ENCODE results near the gene MAN1A1.
A peak's percentile ranks its signal among the peaks of the same experiment; 100 is the strongest.

MAN1A1 gene

GRCh38 chr6:119161438-119161837, 188.1 kb downstream of the MAN1A1 start:
- Histone ChIP-seq H3K14ac (ENCODE audit: low read length) (peak overlapping the region; percentile 75), H2BK120ac (ENCODE audit: low read depth, low read length) (peak overlapping the region; percentile 61), H3K4me3 (ENCODE audit: low read length in 2 of 2) (no peak overlapping the region), H2AK5ac (ENCODE audit: low read depth, low read length) (no peak overlapping the region), H2BK5ac (ENCODE audit: low read length) (no peak overlapping the region), H2BK15ac (ENCODE audit: low read length) (no peak overlapping the region), H3K9ac (ENCODE audit: low read depth, low read length, poor library complexity) (no peak overlapping the region), H3K4me1 (ENCODE audit: control insufficient read depth in 2 of 2, insufficient read depth in 1 of 2, low read depth in 1 of 2, low read length in 2 of 2) (no peaks in the 10 kb centered on the region), H3K18ac (ENCODE audit: low read length) (no peak overlapping the region), H2AFZ (ENCODE audit: low read length) (no peak overlapping the region), H4K8ac (ENCODE audit: low read depth, low read length) (no peak overlapping the region), H3K4ac (ENCODE audit: low read length) (no peak overlapping the region), H3K27ac (replicated peaks; ENCODE audit: low read length) (no peak overlapping the region), H3K23ac (ENCODE audit: low read depth, low read length, poor library complexity) (no peak overlapping the region), H3K4me2 (ENCODE audit: insufficient read depth, low read length, poor library complexity, severe bottlenecking) (no peak overlapping the region), H3K79me1 (ENCODE audit: low read depth, low read length) (no peaks in the 10 kb centered on the region), H3K9me3 (replicated peaks in 1 of 2; ENCODE audit: control insufficient read depth in 2 of 2, insufficient read depth in 1 of 2, low read depth in 1 of 2, low read length in 2 of 2) (no peaks in the 10 kb centered on the region), H3K27me3 (ENCODE audit: control insufficient read depth in 3 of 3, insufficient read depth in 3 of 3, low read depth in 1 of 3, low read length in 3 of 3) (no peaks in the 10 kb centered on the region), H3K36me3 (replicated peaks in 1 of 2; ENCODE audit: control insufficient read depth in 2 of 2, insufficient read depth in 2 of 2, low read length in 2 of 2) (no peaks in the 10 kb centered on the region), H4K91ac (ENCODE audit: low read depth, low read length, poor library complexity) (no peak overlapping the region), H2BK12ac (ENCODE audit: low read length) (no peak overlapping the region)
- WGBS, 2 donors (ENCODE audit: extremely low coverage in 2 of 2, insufficient read length in 2 of 2, insufficient replicate concordance in 1 of 2), result no CpG with 5 or more reads among the region's 4 CpGs
- no peak for DNase-seq (ENCODE audit: low spot score)

DNA sequence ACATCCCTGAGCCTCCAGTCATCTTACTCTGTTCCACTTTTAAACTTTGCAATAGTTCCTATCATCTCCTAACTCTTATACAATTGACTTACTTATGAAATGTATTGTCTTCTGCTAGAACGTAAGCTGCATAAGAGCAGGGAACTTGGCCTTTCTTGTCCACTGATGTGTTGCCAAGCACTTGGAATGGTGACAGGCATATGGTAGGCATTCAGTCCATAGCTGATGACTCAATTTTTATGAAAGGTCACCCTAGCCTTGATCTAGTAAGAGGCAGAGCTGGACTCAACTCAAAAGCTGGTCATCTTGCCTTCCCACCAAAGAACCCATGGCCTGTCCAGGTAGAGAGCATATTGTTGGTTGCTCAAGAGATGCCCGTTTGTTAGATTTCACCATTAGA, 188.7 kb downstream of the MAN1A1 start:
- H3K4ac ChIP-seq (ENCODE audit: low read length), result no peak overlapping the region
- WGBS, 2 donors (ENCODE audit: extremely low coverage in 2 of 2, insufficient read length in 2 of 2, insufficient replicate concordance in 1 of 2), result no CpG with 5 or more reads among the region's 2 CpGs
- H3K18ac ChIP-seq (ENCODE audit: low read length), result no peak overlapping the region
- no peak overlapping the region for H3K9ac ChIP-seq (ENCODE audit: low read depth, low read length, poor library complexity)
- H2BK5ac ChIP-seq (ENCODE audit: low read length), result no peak overlapping the region
- no peak for DNase-seq (ENCODE audit: low spot score)
- no peak overlapping the region for H2BK12ac ChIP-seq (ENCODE audit: low read length)
- H3K4me3 ChIP-seq (ENCODE audit: low read length in 2 of 2), result no peak overlapping the region
- H3K23ac ChIP-seq (ENCODE audit: low read depth, low read length, poor library complexity), result no peak overlapping the region
- no peaks in the 10 kb centered on the region for H3K27me3 ChIP-seq (ENCODE audit: control insufficient read depth in 3 of 3, insufficient read depth in 3 of 3, low read depth in 1 of 3, low read length in 3 of 3)
- no peaks in the 10 kb centered on the region for H3K79me1 ChIP-seq (ENCODE audit: low read depth, low read length)
- no peak overlapping the region for H4K8ac ChIP-seq (ENCODE audit: low read depth, low read length)
- H3K36me3 ChIP-seq (replicated peaks in 1 of 2; ENCODE audit: control insufficient read depth in 2 of 2, insufficient read depth in 2 of 2, low read length in 2 of 2), result no peaks in the 10 kb centered on the region
- no peaks in the 10 kb centered on the region for H3K4me1 ChIP-seq (ENCODE audit: control insufficient read depth in 2 of 2, insufficient read depth in 1 of 2, low read depth in 1 of 2, low read length in 2 of 2)
- H3K9me3 ChIP-seq (replicated peaks in 1 of 2; ENCODE audit: control insufficient read depth in 2 of 2, insufficient read depth in 1 of 2, low read depth in 1 of 2, low read length in 2 of 2), result no peaks in the 10 kb centered on the region
- no peak overlapping the region for H2AFZ ChIP-seq (ENCODE audit: low read length)
- no peak overlapping the region for H2BK120ac ChIP-seq (ENCODE audit: low read depth, low read length)
- no peak overlapping the region for H2AK5ac ChIP-seq (ENCODE audit: low read depth, low read length)
- peak overlapping the region; percentile 75 for H3K14ac ChIP-seq (ENCODE audit: low read length)
- H4K91ac ChIP-seq (ENCODE audit: low read depth, low read length, poor library complexity), result no peak overlapping the region
- H3K4me2 ChIP-seq (ENCODE audit: insufficient read depth, low read length, poor library complexity, severe bottlenecking), result no peak overlapping the region
- no peak overlapping the region for H2BK15ac ChIP-seq (ENCODE audit: low read length)
- H3K27ac ChIP-seq (replicated peaks; ENCODE audit: low read length), result no peak overlapping the region

DNA sequence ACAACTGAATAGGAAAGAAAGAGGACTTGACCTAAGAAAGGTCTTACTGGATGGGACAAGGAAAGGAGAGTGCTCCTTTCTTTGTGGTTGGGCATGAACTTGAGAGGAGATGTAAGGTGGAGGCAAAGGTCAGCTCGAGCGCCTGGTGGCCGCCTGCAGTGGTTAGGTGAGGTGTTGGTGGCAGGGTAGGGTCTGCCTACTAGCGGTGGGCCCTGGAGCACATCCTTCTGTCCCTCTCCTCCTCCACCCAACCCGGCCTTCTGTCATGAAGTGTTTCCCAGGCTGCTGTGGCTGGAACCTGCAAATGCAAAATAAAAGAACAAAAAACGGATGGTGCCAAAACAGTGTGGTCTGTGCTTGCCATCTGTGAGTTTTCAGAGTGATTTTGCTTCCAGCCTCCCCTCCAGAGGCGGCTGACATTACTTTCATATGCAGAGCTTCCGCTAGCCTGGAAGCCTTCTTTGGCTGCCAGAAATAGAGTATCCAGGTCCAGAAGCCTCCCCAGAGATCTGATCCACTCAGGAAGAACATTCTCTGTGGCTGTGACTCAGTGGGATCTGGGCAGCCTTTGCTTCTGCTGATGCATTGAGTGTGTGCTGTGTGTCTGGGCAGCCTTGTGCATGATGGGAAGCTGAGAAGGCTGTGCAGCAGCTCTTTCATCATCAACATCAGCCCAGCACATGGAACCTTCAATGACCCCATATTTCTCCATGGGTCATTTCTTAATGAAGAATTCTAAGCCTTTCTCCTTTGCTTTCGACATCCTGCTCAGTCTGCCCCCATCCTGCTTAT, 191.3 kb downstream of the MAN1A1 start:
- Histone ChIP-seq H3K9me3 (replicated peaks in 1 of 2; ENCODE audit: control insufficient read depth in 2 of 2, insufficient read depth in 1 of 2, low read depth in 1 of 2, low read length in 2 of 2) (no peaks in the 10 kb centered on the region), H2BK5ac (ENCODE audit: low read length) (no peak overlapping the region), H3K4ac (ENCODE audit: low read length) (no peak overlapping the region), H4K91ac (ENCODE audit: low read depth, low read length, poor library complexity) (no peak overlapping the region), H2AFZ (ENCODE audit: low read length) (no peak overlapping the region), H3K79me1 (ENCODE audit: low read depth, low read length) (no peaks in the 10 kb centered on the region), H3K27ac (replicated peaks; ENCODE audit: low read length) (no peak overlapping the region), H2BK12ac (ENCODE audit: low read length) (no peak overlapping the region), H3K4me2 (ENCODE audit: insufficient read depth, low read length, poor library complexity, severe bottlenecking) (no peak overlapping the region), H3K18ac (ENCODE audit: low read length) (peak overlapping the region; percentile 81), H3K27me3 (ENCODE audit: control insufficient read depth in 3 of 3, insufficient read depth in 3 of 3, low read depth in 1 of 3, low read length in 3 of 3) (no peaks in the 10 kb centered on the region), H2BK15ac (ENCODE audit: low read length) (no peak overlapping the region), H4K8ac (ENCODE audit: low read depth, low read length) (no peak overlapping the region), H3K4me1 (ENCODE audit: control insufficient read depth in 2 of 2, insufficient read depth in 1 of 2, low read depth in 1 of 2, low read length in 2 of 2) (no peaks in the 10 kb centered on the region), H3K23ac (ENCODE audit: low read depth, low read length, poor library complexity) (no peak overlapping the region), H3K4me3 (ENCODE audit: low read length in 2 of 2) (no peak overlapping the region), H2AK5ac (ENCODE audit: low read depth, low read length) (peak overlapping the region; percentile 37), H3K9ac (ENCODE audit: low read depth, low read length, poor library complexity) (no peak overlapping the region), H3K14ac (ENCODE audit: low read length) (no peak overlapping the region), H2BK120ac (ENCODE audit: low read depth, low read length) (no peak overlapping the region), H3K36me3 (replicated peaks in 1 of 2; ENCODE audit: control insufficient read depth in 2 of 2, insufficient read depth in 2 of 2, low read length in 2 of 2) (no peaks in the 10 kb centered on the region)
- no CpG with 5 or more reads among the region's 9 CpGs for WGBS, 2 donors (ENCODE audit: extremely low coverage in 2 of 2, insufficient read length in 2 of 2, insufficient replicate concordance in 1 of 2)
- no peak for DNase-seq (ENCODE audit: low spot score)

DNA sequence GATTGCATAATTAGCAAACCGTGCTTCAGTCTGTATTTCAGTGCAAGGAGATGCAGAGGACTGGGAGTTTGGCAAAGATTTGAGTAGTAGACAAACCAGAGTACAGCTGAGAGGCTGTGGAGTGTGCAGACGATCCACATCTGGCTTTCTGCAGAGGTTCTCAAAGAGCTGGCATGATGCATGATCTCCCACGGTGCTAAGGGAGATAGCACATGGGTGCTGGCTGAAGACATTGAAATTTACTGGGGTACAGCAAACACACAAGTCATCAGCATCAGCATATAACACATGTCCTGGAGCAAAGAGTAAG, 192.1 kb downstream of the MAN1A1 start:
- H2BK5ac ChIP-seq (ENCODE audit: low read length), result no peak overlapping the region
- WGBS, 2 donors (ENCODE audit: extremely low coverage in 2 of 2, insufficient read length in 2 of 2, insufficient replicate concordance in 1 of 2), result no CpG with 5 or more reads among the region's 3 CpGs
- no peaks in the 10 kb centered on the region for H3K4me1 ChIP-seq (ENCODE audit: control insufficient read depth in 2 of 2, insufficient read depth in 1 of 2, low read depth in 1 of 2, low read length in 2 of 2)
- no peaks in the 10 kb centered on the region for H3K79me1 ChIP-seq (ENCODE audit: low read depth, low read length)
- no peak overlapping the region for H3K4me2 ChIP-seq (ENCODE audit: insufficient read depth, low read length, poor library complexity, severe bottlenecking)
- H3K27ac ChIP-seq (replicated peaks; ENCODE audit: low read length), result no peak overlapping the region
- no peak overlapping the region for H3K9ac ChIP-seq (ENCODE audit: low read depth, low read length, poor library complexity)
- no peak overlapping the region for H3K14ac ChIP-seq (ENCODE audit: low read length)
- H4K8ac ChIP-seq (ENCODE audit: low read depth, low read length), result no peak overlapping the region
- DNase-seq (ENCODE audit: low spot score), result no peak
- H3K36me3 ChIP-seq (replicated peaks in 1 of 2; ENCODE audit: control insufficient read depth in 2 of 2, insufficient read depth in 2 of 2, low read length in 2 of 2), result no peaks in the 10 kb centered on the region
- no peak overlapping the region for H2AFZ ChIP-seq (ENCODE audit: low read length)
- no peak overlapping the region for H3K4me3 ChIP-seq (ENCODE audit: low read length in 2 of 2)
- H2BK15ac ChIP-seq (ENCODE audit: low read length), result no peak overlapping the region
- no peaks in the 10 kb centered on the region for H3K27me3 ChIP-seq (ENCODE audit: control insufficient read depth in 3 of 3, insufficient read depth in 3 of 3, low read depth in 1 of 3, low read length in 3 of 3)
- no peak overlapping the region for H2BK12ac ChIP-seq (ENCODE audit: low read length)
- no peak overlapping the region for H2BK120ac ChIP-seq (ENCODE audit: low read depth, low read length)
- H3K9me3 ChIP-seq (replicated peaks in 1 of 2; ENCODE audit: control insufficient read depth in 2 of 2, insufficient read depth in 1 of 2, low read depth in 1 of 2, low read length in 2 of 2), result no peaks in the 10 kb centered on the region
- H2AK5ac ChIP-seq (ENCODE audit: low read depth, low read length), result no peak overlapping the region
- no peak overlapping the region for H3K4ac ChIP-seq (ENCODE audit: low read length)
- no peak overlapping the region for H4K91ac ChIP-seq (ENCODE audit: low read depth, low read length, poor library complexity)
- no peak overlapping the region for H3K23ac ChIP-seq (ENCODE audit: low read depth, low read length, poor library complexity)
- H3K18ac ChIP-seq (ENCODE audit: low read length), result peak overlapping the region; percentile 25
